ENCODE results near the gene TTC13.

DNA sequence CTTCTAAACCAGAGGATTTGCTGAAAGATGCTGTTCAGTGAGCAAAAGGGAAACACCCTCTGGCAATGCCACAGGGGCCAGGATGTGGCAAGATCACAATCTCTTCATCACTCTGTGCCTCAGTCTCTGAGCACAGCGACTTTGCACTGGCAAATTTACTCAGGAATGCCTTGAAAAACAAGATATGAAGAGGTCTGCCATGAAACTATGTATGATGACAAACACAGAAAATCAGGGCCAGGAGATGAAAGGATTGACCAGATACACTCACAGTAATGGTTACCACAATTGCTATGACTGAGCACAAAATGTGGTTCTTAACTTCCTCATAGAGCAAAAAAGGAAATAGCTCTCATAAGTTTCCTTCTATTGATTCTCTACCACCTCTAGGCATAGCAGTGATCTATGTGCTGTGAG is 5.8 kb downstream of the TTC13 start:
- no peak for TF ChIP-seq POLR2A (IDR thresholded peaks at IDR 0.05; ENCODE audit: low read depth, low read length)
- TF ChIP-seq PAX5 (IDR thresholded peaks at IDR 0.05; ENCODE audit: borderline replicate concordance, low read depth, low read length), result no peak
- TF ChIP-seq, protein P1, sequence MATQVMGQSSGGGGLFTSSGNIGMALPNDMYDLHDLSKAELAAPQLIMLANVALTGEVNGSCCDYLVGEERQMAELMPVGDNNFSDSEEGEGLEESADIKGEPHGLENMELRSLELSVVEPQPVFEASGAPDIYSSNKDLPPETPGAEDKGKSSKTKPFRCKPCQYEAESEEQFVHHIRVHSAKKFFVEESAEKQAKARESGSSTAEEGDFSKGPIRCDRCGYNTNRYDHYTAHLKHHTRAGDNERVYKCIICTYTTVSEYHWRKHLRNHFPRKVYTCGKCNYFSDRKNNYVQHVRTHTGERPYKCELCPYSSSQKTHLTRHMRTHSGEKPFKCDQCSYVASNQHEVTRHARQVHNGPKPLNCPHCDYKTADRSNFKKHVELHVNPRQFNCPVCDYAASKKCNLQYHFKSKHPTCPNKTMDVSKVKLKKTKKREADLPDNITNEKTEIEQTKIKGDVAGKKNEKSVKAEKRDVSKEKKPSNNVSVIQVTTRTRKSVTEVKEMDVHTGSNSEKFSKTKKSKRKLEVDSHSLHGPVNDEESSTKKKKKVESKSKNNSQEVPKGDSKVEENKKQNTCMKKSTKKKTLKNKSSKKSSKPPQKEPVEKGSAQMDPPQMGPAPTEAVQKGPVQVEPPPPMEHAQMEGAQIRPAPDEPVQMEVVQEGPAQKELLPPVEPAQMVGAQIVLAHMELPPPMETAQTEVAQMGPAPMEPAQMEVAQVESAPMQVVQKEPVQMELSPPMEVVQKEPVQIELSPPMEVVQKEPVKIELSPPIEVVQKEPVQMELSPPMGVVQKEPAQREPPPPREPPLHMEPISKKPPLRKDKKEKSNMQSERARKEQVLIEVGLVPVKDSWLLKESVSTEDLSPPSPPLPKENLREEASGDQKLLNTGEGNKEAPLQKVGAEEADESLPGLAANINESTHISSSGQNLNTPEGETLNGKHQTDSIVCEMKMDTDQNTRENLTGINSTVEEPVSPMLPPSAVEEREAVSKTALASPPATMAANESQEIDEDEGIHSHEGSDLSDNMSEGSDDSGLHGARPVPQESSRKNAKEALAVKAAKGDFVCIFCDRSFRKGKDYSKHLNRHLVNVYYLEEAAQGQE (IDR thresholded peaks at IDR 0.05; ENCODE audit: low read depth, low read length), result no peak
- TF ChIP-seq, protein P2, sequence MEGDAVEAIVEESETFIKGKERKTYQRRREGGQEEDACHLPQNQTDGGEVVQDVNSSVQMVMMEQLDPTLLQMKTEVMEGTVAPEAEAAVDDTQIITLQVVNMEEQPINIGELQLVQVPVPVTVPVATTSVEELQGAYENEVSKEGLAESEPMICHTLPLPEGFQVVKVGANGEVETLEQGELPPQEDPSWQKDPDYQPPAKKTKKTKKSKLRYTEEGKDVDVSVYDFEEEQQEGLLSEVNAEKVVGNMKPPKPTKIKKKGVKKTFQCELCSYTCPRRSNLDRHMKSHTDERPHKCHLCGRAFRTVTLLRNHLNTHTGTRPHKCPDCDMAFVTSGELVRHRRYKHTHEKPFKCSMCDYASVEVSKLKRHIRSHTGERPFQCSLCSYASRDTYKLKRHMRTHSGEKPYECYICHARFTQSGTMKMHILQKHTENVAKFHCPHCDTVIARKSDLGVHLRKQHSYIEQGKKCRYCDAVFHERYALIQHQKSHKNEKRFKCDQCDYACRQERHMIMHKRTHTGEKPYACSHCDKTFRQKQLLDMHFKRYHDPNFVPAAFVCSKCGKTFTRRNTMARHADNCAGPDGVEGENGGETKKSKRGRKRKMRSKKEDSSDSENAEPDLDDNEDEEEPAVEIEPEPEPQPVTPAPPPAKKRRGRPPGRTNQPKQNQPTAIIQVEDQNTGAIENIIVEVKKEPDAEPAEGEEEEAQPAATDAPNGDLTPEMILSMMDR (IDR thresholded peaks at IDR 0.05 in 2 of 3, conservative IDR thresholded peaks at IDR 0.05 in 1 of 3; ENCODE audit: control insufficient read depth in 2 of 3, extremely low read depth in 1 of 3, insufficient read depth in 1 of 3, low read depth in 3 of 3, low read length in 3 of 3), result no peak
- no peak for TF ChIP-seq NRF1 (conservative IDR thresholded peaks at IDR 0.05; ENCODE audit: low read depth, low read length)
- no peak for TF ChIP-seq NFXL1 (IDR thresholded peaks at IDR 0.05; ENCODE audit: borderline replicate concordance)
- TF ChIP-seq HDAC6 (IDR thresholded peaks at IDR 0.05; ENCODE audit: unreplicated experiment), result no peak

All from GM12878 (cell line).